RWPE2 (cell line): ENCODE measurements around the gene TMEM263.

ENCODE experiments used
- ATAC-seq: fragments of 200-7000 bp; cut with Tn5 transposase; 3 replicates; pipeline ENCODE4 v1.9.1; 2021; ENCODE audit warnings: low read depth
- DNase-seq: peaks from one replicate; pipeline ENCODE4 v3.0.0-alpha.2; 2020; ENCODE audit warnings: low spot score
- H3K27ac ChIP-seq: fragments of 450-650 bp; 2 replicates; pipeline ENCODE4 v1.5.1; 2017; ENCODE audit warnings: mild to moderate bottlenecking; ENCODE audit not compliant: poor library complexity, severe bottlenecking
- H3K27me3 ChIP-seq: fragments of 250-450 bp; sonication (Bioruptor Pico); 2 replicates; pipeline ENCODE4 v1.5.1; 2021; ENCODE audit warnings: mild to moderate bottlenecking, moderate library complexity; ENCODE audit not compliant: insufficient read depth, poor library complexity, severe bottlenecking
- H3K36me3 ChIP-seq: fragments of 250-450 bp; sonication (Bioruptor Pico); 2 replicates; pipeline ENCODE4 v1.5.1; 2020; ENCODE audit warnings: low read depth, mild to moderate bottlenecking, moderate library complexity
- H3K4me1 ChIP-seq: fragments of 250-450 bp; sonication (Bioruptor Pico); 2 replicates; pipeline ENCODE4 v1.5.1; 2021; ENCODE audit warnings: mild to moderate bottlenecking, moderate library complexity; ENCODE audit not compliant: insufficient read depth, poor library complexity, severe bottlenecking
- H3K4me3 ChIP-seq: fragments of 250-450 bp; sonication (Bioruptor Pico); 2 replicates; pipeline ENCODE4 v1.5.1; 2021; ENCODE audit warnings: mild to moderate bottlenecking, moderate library complexity; ENCODE audit not compliant: severe bottlenecking
- H3K9me3 ChIP-seq: fragments of 250-450 bp; sonication (Bioruptor Pico); 2 replicates; pipeline ENCODE4 v1.5.1; 2021; ENCODE audit warnings: mild to moderate bottlenecking, moderate library complexity; ENCODE audit not compliant: severe bottlenecking
- TF ChIP-seq, protein P1 (sequence below): fragments of 450-650 bp; IDR thresholded peaks from one replicate; pipeline ENCODE4 v1.5.1; 2017; ENCODE audit warnings: mild to moderate bottlenecking, moderate library complexity; ENCODE audit not compliant: poor library complexity, severe bottlenecking

TMEM263 gene

DNA sequence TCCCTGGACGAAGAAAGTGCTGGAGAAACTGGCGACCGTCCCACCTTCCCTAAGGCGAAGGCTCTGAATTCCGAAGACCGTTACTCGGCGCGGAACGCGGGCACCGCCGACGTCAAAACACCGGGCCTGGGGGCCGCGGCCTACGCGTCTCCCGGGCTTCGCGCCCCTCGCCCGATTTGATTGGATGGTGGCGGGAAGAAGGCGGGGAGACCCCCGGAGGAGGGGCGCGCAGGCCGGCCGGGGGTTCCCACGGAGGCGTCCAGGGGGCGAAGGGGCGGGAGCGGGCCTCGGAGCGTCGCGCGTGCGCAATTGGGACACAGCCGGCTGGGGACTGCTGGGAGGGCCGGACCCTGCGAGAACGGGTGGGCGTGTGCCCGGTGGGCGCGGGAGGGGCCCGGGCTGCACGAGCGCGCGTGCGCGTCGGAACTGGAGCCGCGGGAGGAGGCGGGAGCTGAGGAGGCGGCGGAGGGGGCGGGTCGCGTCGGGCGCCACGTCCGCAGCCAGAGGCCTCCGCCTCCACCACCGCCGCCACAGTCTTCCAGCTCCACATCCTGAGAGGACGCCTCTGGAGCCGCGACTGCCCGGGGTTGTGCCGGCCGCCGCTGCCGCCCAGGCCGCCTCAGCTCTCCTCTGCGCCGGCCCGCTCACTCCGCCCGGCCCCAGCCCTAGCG, at the start of gene TMEM263:
Gene TMEM263, plus strand, starts transcription at position 531 of the 671 bp plus-strand sequence. CDS start 11,210 bp downstream, outside the sequence.
- TF ChIP-seq, protein P1, sequence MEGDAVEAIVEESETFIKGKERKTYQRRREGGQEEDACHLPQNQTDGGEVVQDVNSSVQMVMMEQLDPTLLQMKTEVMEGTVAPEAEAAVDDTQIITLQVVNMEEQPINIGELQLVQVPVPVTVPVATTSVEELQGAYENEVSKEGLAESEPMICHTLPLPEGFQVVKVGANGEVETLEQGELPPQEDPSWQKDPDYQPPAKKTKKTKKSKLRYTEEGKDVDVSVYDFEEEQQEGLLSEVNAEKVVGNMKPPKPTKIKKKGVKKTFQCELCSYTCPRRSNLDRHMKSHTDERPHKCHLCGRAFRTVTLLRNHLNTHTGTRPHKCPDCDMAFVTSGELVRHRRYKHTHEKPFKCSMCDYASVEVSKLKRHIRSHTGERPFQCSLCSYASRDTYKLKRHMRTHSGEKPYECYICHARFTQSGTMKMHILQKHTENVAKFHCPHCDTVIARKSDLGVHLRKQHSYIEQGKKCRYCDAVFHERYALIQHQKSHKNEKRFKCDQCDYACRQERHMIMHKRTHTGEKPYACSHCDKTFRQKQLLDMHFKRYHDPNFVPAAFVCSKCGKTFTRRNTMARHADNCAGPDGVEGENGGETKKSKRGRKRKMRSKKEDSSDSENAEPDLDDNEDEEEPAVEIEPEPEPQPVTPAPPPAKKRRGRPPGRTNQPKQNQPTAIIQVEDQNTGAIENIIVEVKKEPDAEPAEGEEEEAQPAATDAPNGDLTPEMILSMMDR = no peak
- Histone ChIP-seq H3K4me3 (peak within 1 kb of the TSS; percentile 88), H3K27ac (peak within 1 kb of the TSS; percentile 64), H3K27me3 (no peaks in the 10 kb centered on the region), H3K4me1 (peaks cover 21% of the 10 kb centered on the region), H3K9me3 (no peaks in the 10 kb centered on the region), H3K36me3 (peaks cover 14% of the 10 kb centered on the region)
- DNase-seq (peak; percentile 83), ATAC-seq (peak; percentile 78)

DNA sequence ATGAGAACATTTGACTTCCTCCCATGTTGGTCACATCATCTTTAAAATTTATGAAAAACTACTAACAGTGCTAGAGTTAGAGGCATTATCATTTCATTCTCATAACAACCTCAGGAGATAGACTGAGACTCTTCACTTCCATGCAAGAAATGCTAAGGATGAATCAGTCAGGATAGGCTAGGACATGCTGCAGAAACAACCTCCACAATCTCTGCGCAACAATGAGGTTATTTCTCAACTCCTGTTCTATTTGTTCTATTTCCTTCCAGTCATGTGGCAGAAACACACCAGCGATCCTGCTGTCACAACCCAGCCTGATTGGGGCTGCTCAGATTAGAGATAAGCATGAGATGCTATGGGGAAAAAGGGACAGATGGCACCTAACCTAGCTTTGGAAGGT, 49.0 kb upstream of the TMEM263 start:
- ATAC-seq = no peak
- H3K4me1 ChIP-seq = no peaks in the 10 kb centered on the region
- H3K4me3 ChIP-seq = no peak overlapping the region
- H3K36me3 ChIP-seq = no peaks in the 10 kb centered on the region
- H3K9me3 ChIP-seq = no peaks in the 10 kb centered on the region
- H3K27ac ChIP-seq = no peak overlapping the region
- DNase-seq = no peak
- H3K27me3 ChIP-seq = no peaks in the 10 kb centered on the region
- TF ChIP-seq, protein P1 = no peak

DNA sequence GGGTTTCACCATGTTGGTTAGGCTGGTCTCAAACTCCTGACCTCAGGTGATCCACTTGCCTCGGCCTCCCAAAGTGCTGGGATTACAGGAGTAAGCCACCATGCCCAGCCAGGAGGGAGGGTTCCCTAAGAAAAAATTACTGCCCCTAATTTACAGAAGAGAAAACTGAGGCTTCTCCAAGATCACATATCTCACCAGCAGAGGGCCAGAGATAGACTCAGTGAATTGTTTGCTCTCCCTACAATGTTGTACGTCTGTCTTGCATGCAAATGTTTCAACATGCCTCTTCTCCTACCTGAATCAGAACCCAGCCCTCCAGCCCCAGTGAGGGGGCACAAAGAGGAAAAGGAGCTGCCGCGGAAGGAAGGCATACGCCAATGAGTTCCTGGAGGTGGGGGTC, 48.3 kb upstream of the TMEM263 start:
- no peak overlapping the region for H3K4me3 ChIP-seq
- H3K9me3 ChIP-seq = no peaks in the 10 kb centered on the region
- H3K4me1 ChIP-seq = no peaks in the 10 kb centered on the region
- DNase-seq = no peak
- no peaks in the 10 kb centered on the region for H3K36me3 ChIP-seq
- H3K27me3 ChIP-seq = no peaks in the 10 kb centered on the region
- no peak for ATAC-seq
- H3K27ac ChIP-seq = no peak overlapping the region
- TF ChIP-seq, protein P1 = no peak

DNA sequence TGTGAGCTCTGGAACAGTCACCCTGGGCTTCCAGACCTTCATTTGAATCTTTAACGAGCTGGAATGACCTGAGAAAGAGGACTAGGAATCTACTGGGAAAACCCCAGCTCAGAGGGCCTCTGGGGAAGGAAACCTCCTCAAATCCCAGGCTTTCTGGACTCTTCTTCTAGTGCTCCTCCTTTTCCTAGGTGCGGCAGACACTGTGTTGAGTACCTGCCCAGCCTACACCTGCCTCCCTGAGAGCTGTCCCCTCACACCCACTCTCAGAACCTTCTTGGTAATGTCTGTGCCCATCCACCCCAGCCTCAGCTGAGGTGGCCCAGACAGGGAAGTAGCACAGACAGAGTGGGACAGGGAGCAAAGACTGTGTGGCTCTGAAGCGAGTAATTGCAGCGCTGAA, 47.9 kb upstream of the TMEM263 start:
- Histone ChIP-seq H3K36me3 (no peaks in the 10 kb centered on the region), H3K9me3 (no peaks in the 10 kb centered on the region), H3K4me3 (no peak overlapping the region), H3K27me3 (no peaks in the 10 kb centered on the region), H3K4me1 (no peaks in the 10 kb centered on the region), H3K27ac (no peak overlapping the region)
- TF ChIP-seq, protein P1 = no peak
- ATAC-seq = no peak
- DNase-seq = no peak

DNA sequence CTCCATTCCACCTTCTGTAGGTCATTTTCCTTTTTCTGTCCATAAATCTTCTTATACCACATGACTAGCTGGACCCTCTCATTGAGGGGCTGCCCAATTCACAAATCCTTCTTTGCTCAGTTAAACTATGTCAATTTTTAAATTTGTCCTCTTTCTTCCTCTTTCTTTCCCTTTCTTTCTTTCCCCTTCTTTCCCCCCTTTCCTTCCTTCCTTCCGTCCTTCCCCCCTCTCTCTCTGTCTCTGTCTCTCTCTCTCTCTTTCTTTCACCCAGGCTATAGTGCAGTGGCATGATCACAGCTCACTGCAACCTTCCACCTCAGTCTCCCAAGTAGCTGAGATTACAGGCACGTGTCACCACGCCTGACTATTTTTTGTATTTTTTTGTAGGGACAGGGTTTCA, 47.1 kb upstream of the TMEM263 start:
- no peaks in the 10 kb centered on the region for H3K4me1 ChIP-seq
- no peaks in the 10 kb centered on the region for H3K36me3 ChIP-seq
- H3K27ac ChIP-seq = no peak overlapping the region
- H3K9me3 ChIP-seq = no peaks in the 10 kb centered on the region
- H3K4me3 ChIP-seq = no peak overlapping the region
- TF ChIP-seq, protein P1 = no peak
- DNase-seq = no peak
- no peaks in the 10 kb centered on the region for H3K27me3 ChIP-seq
- ATAC-seq = no peak
